Psoas muscle (tissue), 8 donors: ENCODE data around the gene OR10A2. TPM values are rescaled to one million over a fixed set of nuclear protein-coding genes. Genes with fewer than 3 reads are reported as not detected.

Experiments used
- ATAC-seq, 4 donors: fragments of 200-7000 bp; cut with Tn5 transposase; one replicate each; pipeline ENCODE4 v1.9.1; 2020; ENCODE audit warnings: moderate library complexity in 3 of 4, mild to moderate bottlenecking in 2 of 4
- DNase-seq, 2 donors: peaks; one replicate each; pipeline ENCODE4 v3.0.0-alpha.2; 2020
- H3K27ac ChIP-seq: fragments of 200-600 bp; one replicate; pipeline ENCODE4 v1.8.0; 2022
- H3K27me3 ChIP-seq, 3 donors: fragments of 200-600 bp in 1 of 3; one replicate each; pipeline versions ENCODE4 v1.6.1 to v1.8.0; 2013 to 2022; ENCODE audit warnings: low read length in 2 of 3, mild to moderate bottlenecking in 2 of 3, moderate library complexity in 1 of 3; ENCODE audit not compliant: insufficient read depth in 3 of 3
- H3K36me3 ChIP-seq, 2 donors: fragments of 200-600 bp in 1 of 2; one replicate each; pipeline versions ENCODE4 v1.6.1 to v1.8.0; 2013 to 2022; ENCODE audit warnings: low read depth in 1 of 2, mild to moderate bottlenecking in 1 of 2, moderate library complexity in 1 of 2; ENCODE audit not compliant: insufficient read depth in 1 of 2
- H3K4me1 ChIP-seq: fragments of 200-600 bp; one replicate; pipeline ENCODE4 v1.8.0; 2022
- H3K4me3 ChIP-seq: fragments of 200-600 bp; one replicate; pipeline ENCODE4 v1.8.0; 2022; ENCODE audit warnings: mild to moderate bottlenecking
- H3K9me3 ChIP-seq: fragments of 200-600 bp; one replicate; pipeline ENCODE4 v1.8.0; 2022
- CTCF ChIP-seq: fragments of 200-600 bp; IDR thresholded peaks from one replicate; pipeline ENCODE4 v1.8.0; 2022; ENCODE audit warnings: antibody characterized with exemption
- WGBS, 3 donors: extraction: QIAGEN DNeasy Blood & Tissue Kit; methylation state at CpG; one replicate each; pipeline versions ENCODE4 v1.1.6 to v1.1.7; 2013; 5-methylcytosine and 5-hydroxymethylcytosine counted together
- intact Hi-C, 2 donors: fragments of 100-400 bp; cut with DNase I; formaldehyde crosslinking; loops; one replicate each; pipeline versions ENCODE4 v1.11.0 to v1.14.2; 2022
- polyA plus RNA-seq, 3 donors: library from polyadenylated mRNA; stranded (reverse); fragments of 200-250 nt; gene quantifications; one replicate each; pipeline ENCODE4 v1.2.3, GENCODE V29; 2013
- total RNA-seq, 4 donors: library from RNA; stranded (reverse); fragmentation: NEBNext Ultra II Directional in 2 of 4; extraction: Animal tissue kit (Norgen Biotek cat#: 25700) in 2 of 4; gene quantifications; one replicate each; pipeline versions ENCODE4 v1.2.1 to v1.2.4, GENCODE V29; 2021 to 2023
- donor health status: healthy with polysubstance abuse.
- donor health status: DM: no; HTN: no; CAD: no; lungs with moderate emphysema.
- donor health status: Bipolar disorder and iron deficiency.
- donor health status: healthy.
- donor health status: DM: yes; HTN: yes; CAD: no.
- donor health status: DM: no; HTN: no; CAD: no.
- donor health status: DM: no; HTN: no; CAD: no.
- donor health status: DM: yes; HTN: yes; CAD: no.

The OR10A2 gene
- total and polyA plus RNA-seq, 7 donors = not detected

GRCh38 chr11:6889835-6890234, 27.0 kb downstream of the OR10A2 start:
- no peak overlapping the region for H3K4me3 ChIP-seq
- 80 to 96% (median 85%) methylated on average over 1 of the region's 1 CpG for WGBS, 3 donors
- no peaks in the 10 kb centered on the region for H3K4me1 ChIP-seq

GRCh38 chr11:6892400-6892799, 29.5 kb downstream of the OR10A2 start, which contains the start of gene OR2D2:
Gene OR2D2, minus strand, starts transcription at chr11:6892500. Its CDS starts 0 bp downstream, at chr11:6892500.
- intact Hi-C loops = no loop called here
- H3K27me3 ChIP-seq = no peaks in the 10 kb centered on the region
- 72 to 86% (median 77%) methylated on average over 2 of the region's 2 CpGs for whole genome bisulfite sequencing, 3 donors
- H3K9me3 ChIP-seq = no peaks in the 10 kb centered on the region
- no peak within 1 kb of the TSS for H3K4me3 ChIP-seq
- H3K4me1 ChIP-seq = no peaks in the 10 kb centered on the region
- TF ChIP-seq CTCF = no peak
- no peaks in the 10 kb centered on the region for H3K36me3 ChIP-seq
- no peak for ATAC-seq
- H3K27ac ChIP-seq = no peak within 1 kb of the TSS
- no peak for DNase-seq

More at GRCh38 chr11:6889835-6890234, 27.0 kb downstream of the OR10A2 start:
- Histone ChIP-seq H3K27ac (no peak overlapping the region), H3K27me3 (no peaks in the 10 kb centered on the region), H3K9me3 (no peaks in the 10 kb centered on the region), H3K36me3 (no peaks in the 10 kb centered on the region)
- DNase-seq = no peak
- no peak for TF ChIP-seq CTCF
- intact Hi-C loops = no loop called here
- ATAC-seq = no peak

- H3K4me3 ChIP-seq = no peak overlapping the region
- H3K36me3 ChIP-seq = no peaks in the 10 kb centered on the region
- no peaks in the 10 kb centered on the region for H3K27me3 ChIP-seq
- H3K27ac ChIP-seq = no peak overlapping the region
- intact Hi-C loops = no loop called here
- DNase-seq (no peak), ATAC-seq (no peak)
- H3K9me3 ChIP-seq = no peaks in the 10 kb centered on the region
- no peak for TF ChIP-seq CTCF
- no peaks in the 10 kb centered on the region for H3K4me1 ChIP-seq
Observed at GRCh38 chr11:6894097-6894496, 31.2 kb downstream of the OR10A2 start.

GRCh38 chr11:6895010-6895409, 32.2 kb downstream of the OR10A2 start:
- H3K4me1 ChIP-seq = no peaks in the 10 kb centered on the region
- ATAC-seq = no peak
- H3K27ac ChIP-seq = no peak overlapping the region
- H3K9me3 ChIP-seq = no peaks in the 10 kb centered on the region
- no peak overlapping the region for H3K4me3 ChIP-seq
- intact Hi-C loops = no loop called here
- no peak for DNase-seq
- no peaks in the 10 kb centered on the region for H3K27me3 ChIP-seq
- no peaks in the 10 kb centered on the region for H3K36me3 ChIP-seq
- TF ChIP-seq CTCF = no peak

- H3K27me3 ChIP-seq = no peaks in the 10 kb centered on the region
- H3K4me3 ChIP-seq = no peak overlapping the region
- no peaks in the 10 kb centered on the region for H3K4me1 ChIP-seq
- intact Hi-C loops = no loop called here
- DNase-seq (no peak), ATAC-seq (no peak)
- H3K27ac ChIP-seq = no peak overlapping the region
- WGBS, 3 donors = 57 to 65% (median 63%) methylated on average over 1 of the region's 1 CpG
- no peaks in the 10 kb centered on the region for H3K9me3 ChIP-seq
- no peaks in the 10 kb centered on the region for H3K36me3 ChIP-seq
- TF ChIP-seq CTCF = no peak
Observed at GRCh38 chr11:6898911-6899310, 36.1 kb downstream of the OR10A2 start.
